SK-N-SH treated with all-trans-retinoic acid at 6 μM for 48 hours (cell line): ENCODE measurements around the gene ARID1B.

Source experiments
- BACH2 ChIP-seq: fragments of 250-450 bp; sonication (Bioruptor Pico); IDR thresholded peaks from 2 replicates; pipeline ENCODE4 v1.9.0; 2021; ENCODE audit warnings: mild to moderate bottlenecking, borderline replicate concordance
- PPARA ChIP-seq: fragments of 250-450 bp; sonication (Bioruptor Pico); IDR thresholded peaks from 2 replicates; pipeline ENCODE4 v1.5.0; 2020; ENCODE audit warnings: mild to moderate bottlenecking, borderline replicate concordance
- ZNF70 ChIP-seq: fragments of 450-650 bp; formaldehyde crosslinking; IDR thresholded peaks from 2 replicates; pipeline ENCODE4 v1.5.0; 2020; ENCODE audit warnings: mild to moderate bottlenecking, moderate library complexity
- ZNF8 ChIP-seq: fragments of 450-650 bp; formaldehyde crosslinking; IDR thresholded peaks from 2 replicates; pipeline ENCODE4 v1.5.0; 2020; ENCODE audit warnings: mild to moderate bottlenecking, moderate library complexity

DNA sequence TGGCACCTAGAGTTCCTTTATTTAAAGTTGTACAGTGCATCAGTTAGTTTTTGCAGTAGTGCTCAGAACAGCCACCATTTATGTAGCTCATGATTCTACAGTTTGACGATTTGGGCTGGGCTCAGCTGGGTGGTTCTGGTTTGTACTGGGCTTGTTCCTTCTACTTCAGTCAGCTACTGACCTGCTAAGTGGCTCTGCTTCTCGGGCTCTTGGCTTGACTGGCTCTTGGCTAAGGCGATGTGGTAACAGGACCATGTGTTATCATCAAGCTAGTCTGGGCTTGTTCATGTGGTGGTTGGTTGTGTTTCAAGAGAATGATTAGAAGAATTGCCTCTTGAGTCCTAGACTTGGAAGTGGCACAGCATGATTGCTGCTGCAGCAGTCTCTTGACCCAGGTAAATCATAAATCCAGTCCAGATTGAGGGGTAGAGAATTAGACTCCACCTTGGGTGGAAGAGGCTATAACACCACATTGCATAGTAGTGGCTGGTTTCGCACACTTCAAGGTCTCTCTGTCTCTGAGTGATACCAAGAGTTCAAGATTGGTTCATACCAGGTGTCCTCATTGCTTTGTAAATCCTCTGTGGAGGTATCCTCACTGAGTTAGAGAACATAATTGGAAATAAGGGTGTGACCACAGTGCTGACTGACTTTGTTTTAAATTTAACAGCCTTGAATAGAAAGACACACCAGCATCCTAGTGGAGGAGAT, 253.0 kb downstream of the ARID1B start:
- TF ChIP-seq ZNF70 (CRISPR knock-in tag) = no peak
- no peak for TF ChIP-seq PPARA (CRISPR knock-in tag)
- TF ChIP-seq BACH2 (CRISPR knock-in tag) = no peak
- TF ChIP-seq ZNF8 (CRISPR knock-in tag) = no peak
